GM23248 (cell line): ENCODE results near the gene ZBTB9. TPM values are rescaled to one million over a fixed set of nuclear protein-coding genes. Genes with fewer than 3 reads are reported as not detected.

Experiments used
- DNase-seq: peaks from one replicate; pipeline ENCODE4 v3.0.0-alpha.2; 2015
- H2AFZ ChIP-seq: fragments of 200-600 bp; sonication (generic); 2 replicates; pipeline ENCODE4 v1.6.1; 2016; ENCODE audit warnings: antibody characterized with exemption
- H3F3A ChIP-seq: fragments of 200-600 bp; sonication (generic); 2 replicates; pipeline ENCODE4 v1.6.1; 2016; ENCODE audit warnings: mild to moderate bottlenecking, antibody characterized with exemption, mixed run types; ENCODE audit not compliant: insufficient read depth
- H3K27ac ChIP-seq: fragments of 200-600 bp; sonication (generic); 2 replicates; pipeline ENCODE4 v1.5.1; 2016; ENCODE audit warnings: mild to moderate bottlenecking
- H3K27me3 ChIP-seq: fragments of 200-600 bp; sonication (generic); replicated peaks from 2 replicates; pipeline ENCODE4 v1.6.1; 2016; ENCODE audit warnings: mild to moderate bottlenecking; ENCODE audit not compliant: insufficient read depth
- H3K36me3 ChIP-seq: fragments of 200-600 bp; sonication (generic); 2 replicates; pipeline ENCODE4 v1.6.1; 2016; ENCODE audit warnings: low read depth, mild to moderate bottlenecking
- H3K4me1 ChIP-seq: fragments of 200-600 bp; sonication (generic); 2 replicates; pipeline ENCODE4 v1.6.1; 2016; ENCODE audit warnings: mild to moderate bottlenecking; ENCODE audit not compliant: insufficient read depth
- H3K4me2 ChIP-seq: fragments of 200-600 bp; sonication (generic); one replicate; pipeline ENCODE4 v1.6.1; 2016; ENCODE audit warnings: mild to moderate bottlenecking; ENCODE audit not compliant: unreplicated experiment
- H3K4me3 ChIP-seq: fragments of 200-600 bp; sonication (generic); 2 replicates; pipeline ENCODE4 v1.5.1; 2016; ENCODE audit warnings: mild to moderate bottlenecking
- H3K79me2 ChIP-seq: fragments of 200-600 bp; sonication (generic); 2 replicates; pipeline ENCODE4 v1.6.1; 2016; ENCODE audit warnings: mild to moderate bottlenecking; ENCODE audit not compliant: insufficient read depth
- H3K9ac ChIP-seq: fragments of 200-600 bp; sonication (generic); 2 replicates; pipeline ENCODE4 v1.6.1; 2016; ENCODE audit warnings: mild to moderate bottlenecking
- H3K9me2 ChIP-seq: fragments of 200-600 bp; sonication (generic); 2 replicates; pipeline ENCODE4 v1.6.1; 2016; ENCODE audit warnings: mixed run types, mild to moderate bottlenecking, moderate library complexity; ENCODE audit not compliant: insufficient read depth
- H3K9me3 ChIP-seq: fragments of 200-600 bp; sonication (generic); one replicate; pipeline ENCODE4 v1.6.1; 2017; ENCODE audit warnings: low read depth
- H4K20me1 ChIP-seq: fragments of 200-600 bp; sonication (generic); 2 replicates; pipeline ENCODE4 v1.6.0; 2016; ENCODE audit not compliant: insufficient read depth
- EZH2 ChIP-seq: fragments of 200-600 bp; sonication (generic); IDR thresholded peaks from 2 replicates; pipeline ENCODE4 v1.6.1; 2018; ENCODE audit warnings: antibody characterized with exemption, mild to moderate bottlenecking; ENCODE audit not compliant: insufficient read depth, poor library complexity, severe bottlenecking
- EZH2phosphoT487 ChIP-seq: fragments of 200-600 bp; sonication (generic); IDR thresholded peaks from 2 replicates; pipeline ENCODE4 v1.6.1; 2018; ENCODE audit warnings: antibody characterized with exemption, moderate library complexity, mild to moderate bottlenecking, low read depth; ENCODE audit not compliant: insufficient read depth
- WGBS, 2 experiments: methylation state at CpG; one replicate each; pipeline ENCODE4 v1.1.6; 2015 to 2017; ENCODE audit warnings: low lambda C conversion rate in 2 of 2, low coverage in 1 of 2; ENCODE audit errors: missing lambda C conversion rate in 2 of 2; 5-methylcytosine and 5-hydroxymethylcytosine counted together
- in situ Hi-C: fragments of 300-500 bp; cut with MboI; formaldehyde crosslinking; loops from 2 replicates; pipeline ENCODE4 v1.15.0; 2020
- polyA plus RNA-seq: library from polyadenylated mRNA; unstranded; fragments of >200 nt; fragmentation: Nextera tagmentation; extraction: Ambion mirVana; gene quantifications from 2 replicates; pipeline ENCODE4 v1.2.1, GENCODE V29; 2016
- total RNA-seq: library from RNA; depleted of rRNA; stranded (reverse); fragments of >200 nt; shearing (Covaris generic); gene quantifications from 2 replicates; pipeline ENCODE4 v1.2.3, GENCODE V29; 2014

ZBTB9 gene
- total and polyA plus RNA-seq, 2 experiments from 2014 or later: 3.5 to 7.0 TPM

- H3F3A ChIP-seq: no peaks in the 10 kb centered on the region
- H3K36me3 ChIP-seq: no peaks in the 10 kb centered on the region
- no peaks in the 10 kb centered on the region for H3K79me2 ChIP-seq
- DNase-seq: no peak
- no peak for TF ChIP-seq EZH2
- TF ChIP-seq EZH2phosphoT487: no peak
- H3K27ac ChIP-seq: no peak overlapping the region
- H3K4me2 ChIP-seq: no peak overlapping the region
- H3K9me3 ChIP-seq: no peaks in the 10 kb centered on the region
- H3K9me2 ChIP-seq: no peaks in the 10 kb centered on the region
- in situ Hi-C loops: no loop called here
- no peak overlapping the region for H2AFZ ChIP-seq
- peaks cover 21% of the 10 kb centered on the region for H3K27me3 ChIP-seq
- no peak overlapping the region for H3K9ac ChIP-seq
- WGBS, 2 experiments: 57 to 62% methylated on average over 6 of the region's 6 CpGs
- H3K4me1 ChIP-seq: no peaks in the 10 kb centered on the region
- H4K20me1 ChIP-seq: no peaks in the 10 kb centered on the region
- no peak overlapping the region for H3K4me3 ChIP-seq
Measured at GRCh38 chr6:33490621-33491020, 36.2 kb downstream of the ZBTB9 start.

- H3K27ac ChIP-seq: no peak overlapping the region
- DNase-seq: no peak
- H3F3A ChIP-seq: no peaks in the 10 kb centered on the region
- no peaks in the 10 kb centered on the region for H3K9me2 ChIP-seq
- H4K20me1 ChIP-seq: no peaks in the 10 kb centered on the region
- no peaks in the 10 kb centered on the region for H3K79me2 ChIP-seq
- H3K4me3 ChIP-seq: no peak overlapping the region
- no peak overlapping the region for H3K4me2 ChIP-seq
- H3K36me3 ChIP-seq: no peaks in the 10 kb centered on the region
- WGBS, 2 experiments: 11 to 18% methylated on average over 4 of the region's 4 CpGs
- H3K4me1 ChIP-seq: no peaks in the 10 kb centered on the region
- H2AFZ ChIP-seq: no peak overlapping the region
- H3K9me3 ChIP-seq: no peaks in the 10 kb centered on the region
- no peak for TF ChIP-seq EZH2phosphoT487
- no peak for TF ChIP-seq EZH2
- peaks cover 18% of the 10 kb centered on the region for H3K27me3 ChIP-seq
- in situ Hi-C loops: no loop called here
- no peak overlapping the region for H3K9ac ChIP-seq
Measured at GRCh38 chr6:33492093-33492492, 37.7 kb downstream of the ZBTB9 start.

- Histone ChIP-seq H4K20me1 (no peaks in the 10 kb centered on the region), H3K36me3 (no peaks in the 10 kb centered on the region), H3K9me2 (no peaks in the 10 kb centered on the region), H3K4me3 (no peak overlapping the region), H3K27me3 (peaks cover 14% of the 10 kb centered on the region), H3K79me2 (no peaks in the 10 kb centered on the region), H3K4me2 (no peak overlapping the region), H3K9ac (no peak overlapping the region), H2AFZ (no peak overlapping the region), H3F3A (no peaks in the 10 kb centered on the region), H3K4me1 (no peaks in the 10 kb centered on the region), H3K27ac (no peak overlapping the region), H3K9me3 (no peaks in the 10 kb centered on the region)
- WGBS, 2 experiments: 95 to 96% methylated on average over 7 of the region's 7 CpGs
- no peak for DNase-seq
- TF ChIP-seq EZH2 (no peak), EZH2phosphoT487 (no peak)
- in situ Hi-C loops: no loop called here
Measured at GRCh38 chr6:33497157-33497556, 42.8 kb downstream of the ZBTB9 start.

DNA sequence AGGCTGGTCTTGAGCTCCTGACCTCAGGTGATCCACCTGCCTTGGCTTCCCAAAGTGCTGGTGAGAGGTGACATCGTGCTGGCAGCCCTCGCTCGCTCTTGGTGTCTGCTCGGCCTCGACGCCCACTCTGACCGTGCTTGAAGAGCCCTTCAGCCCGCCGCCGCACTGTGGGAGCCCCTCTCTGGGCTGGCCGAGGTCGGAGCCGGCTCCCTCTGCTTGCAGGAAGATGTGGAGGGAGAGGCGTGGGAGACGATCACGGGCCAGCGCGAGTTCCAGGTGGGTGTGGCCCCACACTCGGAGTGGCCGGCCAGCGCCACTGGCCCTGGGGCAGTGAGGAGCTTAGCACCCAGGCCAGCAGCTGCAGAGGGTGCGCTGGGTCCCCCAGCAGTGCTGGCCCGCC, 48.1 kb downstream of the ZBTB9 start:
- 78 to 80% methylated on average over 23 of the region's 23 CpGs for WGBS, 2 experiments
- in situ Hi-C loops: no loop called here
- DNase-seq: no peak

DNA sequence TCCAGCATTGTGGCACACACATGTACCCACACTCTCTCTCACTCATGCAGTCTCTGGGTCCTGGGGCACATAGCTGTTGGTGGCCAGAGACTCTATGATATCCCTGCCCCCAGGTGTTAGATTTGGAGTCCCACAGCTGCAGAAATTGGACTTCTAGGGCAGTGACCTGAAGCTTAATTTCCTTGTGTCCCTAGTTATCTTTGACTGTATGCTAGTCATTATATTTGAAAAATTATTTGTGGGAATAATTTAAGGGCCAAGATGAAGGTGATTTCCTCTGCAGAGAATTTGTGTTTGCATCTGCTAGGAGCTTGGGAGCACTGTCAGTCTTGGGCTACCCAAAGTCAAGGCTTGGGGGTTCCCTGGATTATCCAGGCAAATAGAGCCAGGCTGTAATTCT, 50.1 kb downstream of the ZBTB9 start:
- no peaks in the 10 kb centered on the region for H3K4me1 ChIP-seq
- peaks cover 10% of the 10 kb centered on the region for H3K27me3 ChIP-seq
- no peak overlapping the region for H3K9ac ChIP-seq
- no peaks in the 10 kb centered on the region for H4K20me1 ChIP-seq
- no peak overlapping the region for H3K27ac ChIP-seq
- no peaks in the 10 kb centered on the region for H3K9me3 ChIP-seq
- no peaks in the 10 kb centered on the region for H3F3A ChIP-seq
- TF ChIP-seq EZH2phosphoT487: no peak
- TF ChIP-seq EZH2: no peak
- H2AFZ ChIP-seq: no peak overlapping the region
- no peaks in the 10 kb centered on the region for H3K36me3 ChIP-seq
- no peaks in the 10 kb centered on the region for H3K9me2 ChIP-seq
- no peaks in the 10 kb centered on the region for H3K79me2 ChIP-seq
- no peak overlapping the region for H3K4me2 ChIP-seq
- DNase-seq: no peak
- H3K4me3 ChIP-seq: no peak overlapping the region
- in situ Hi-C loops: no loop called here

More for the DNA sequence above, 48.1 kb downstream of the ZBTB9 start:
- no peak for TF ChIP-seq EZH2phosphoT487
- no peak for TF ChIP-seq EZH2
- no peak overlapping the region for H3K27ac ChIP-seq
- H3K4me2 ChIP-seq: no peak overlapping the region
- no peak overlapping the region for H3K9ac ChIP-seq
- H3K36me3 ChIP-seq: no peaks in the 10 kb centered on the region
- H3K27me3 ChIP-seq: peaks cover 10% of the 10 kb centered on the region
- H3K4me3 ChIP-seq: no peak overlapping the region
- H4K20me1 ChIP-seq: no peaks in the 10 kb centered on the region
- no peaks in the 10 kb centered on the region for H3K79me2 ChIP-seq
- no peaks in the 10 kb centered on the region for H3K9me2 ChIP-seq
- H2AFZ ChIP-seq: no peak overlapping the region
- H3K4me1 ChIP-seq: no peaks in the 10 kb centered on the region
- no peaks in the 10 kb centered on the region for H3K9me3 ChIP-seq
- no peaks in the 10 kb centered on the region for H3F3A ChIP-seq
